GM12872 (cell line): ENCODE measurements around the gene ECT2.

Experiments used
- CTCF ChIP-seq: IDR thresholded peaks from 3 replicates; pipeline ENCODE4 v1.5.1; 2011; ENCODE audit warnings: low read depth, mild to moderate bottlenecking, low read length, moderate library complexity; ENCODE audit not compliant: insufficient read depth

ECT2 gene

DNA sequence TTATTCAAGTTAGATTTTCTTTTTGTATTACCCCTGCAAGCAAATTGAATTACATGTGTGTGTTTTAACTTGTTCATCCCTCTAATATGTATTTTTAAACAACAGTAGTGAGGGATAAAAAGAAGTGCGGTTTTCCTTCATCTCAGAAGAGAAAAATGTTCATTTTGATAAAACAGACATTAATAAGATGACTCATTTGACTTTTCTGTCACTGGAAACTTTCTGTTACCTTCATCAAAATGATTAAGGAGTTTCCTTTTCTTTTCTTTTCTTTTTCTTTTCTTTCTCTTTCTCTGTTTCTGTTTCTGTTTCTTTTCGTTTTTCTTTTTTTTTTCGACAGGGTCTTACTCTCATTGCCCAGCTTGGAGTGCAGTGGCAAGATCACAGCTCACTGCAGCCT is 53.0 kb downstream of the ECT2 start:
- no peak for TF ChIP-seq CTCF

GRCh38 chr3:172804323-172804722 is 53.8 kb downstream of the ECT2 start:
- no peak for TF ChIP-seq CTCF

- TF ChIP-seq CTCF, result 0 out of 3 replicates have a peak, but pooled peaks have one; percentile 5
Observed at GRCh38 chr3:172808969-172809546, 58.5 kb downstream of the ECT2 start.

- TF ChIP-seq CTCF, result no peak
Observed at GRCh38 chr3:172811099-172811498, 60.6 kb downstream of the ECT2 start.

DNA sequence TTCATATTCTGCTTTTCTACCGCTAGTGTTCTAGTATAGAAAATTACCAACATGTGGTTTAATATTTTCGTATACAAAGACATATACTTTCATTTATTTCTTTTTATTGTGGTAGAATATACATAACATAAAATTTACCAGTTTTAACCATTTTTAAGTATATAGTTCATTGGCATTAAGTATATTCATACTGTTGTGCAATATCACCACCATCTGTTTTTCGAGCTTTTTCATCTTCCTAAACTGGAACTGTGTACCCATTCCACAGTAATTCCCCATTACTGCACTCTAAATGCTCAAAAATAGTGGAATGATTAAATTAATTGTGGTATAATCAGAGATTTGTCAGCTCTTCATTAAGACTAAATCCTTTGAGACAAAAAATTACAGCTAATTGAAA is 62.9 kb downstream of the ECT2 start:
- no peak for TF ChIP-seq CTCF

GRCh38 chr3:172814738-172815137 is 64.2 kb downstream of the ECT2 start:
- no peak for TF ChIP-seq CTCF

DNA sequence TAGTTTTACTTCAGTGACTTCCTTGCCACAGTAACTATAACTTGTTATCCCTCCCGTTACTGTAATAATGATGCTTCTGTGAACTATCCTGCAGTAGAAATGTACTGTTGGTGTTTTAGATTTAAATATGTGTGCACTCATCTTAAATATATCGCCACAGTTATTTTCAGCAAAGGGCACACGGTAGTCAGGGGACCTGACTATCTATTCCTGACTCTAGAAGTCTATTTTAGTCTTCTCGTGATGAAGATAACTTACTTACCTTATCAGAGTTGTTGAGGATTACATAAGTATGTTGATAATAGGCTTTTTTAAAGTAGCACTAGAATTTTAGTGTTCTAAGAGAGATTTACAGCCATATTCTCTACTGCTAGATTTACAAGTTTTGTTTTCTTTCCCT is 65.3 kb downstream of the ECT2 start:
- no peak for TF ChIP-seq CTCF
